HG02884 (cell line): ENCODE data around the gene KMT2C.
"Not testable (repeated sequence)": the region's sequence is repeated elsewhere in the genome, so short reads cannot be mapped to it uniquely, and the experiment has no call there.

ENCODE experiments used
- ATAC-seq: cut with Tn5 transposase; IDR thresholded peaks from one replicate; pipeline ENCODE4 v1.9.1; 2021; ENCODE audit warnings: mild to moderate bottlenecking, moderate library complexity; ENCODE audit not compliant: unreplicated experiment

KMT2C gene

DNA sequence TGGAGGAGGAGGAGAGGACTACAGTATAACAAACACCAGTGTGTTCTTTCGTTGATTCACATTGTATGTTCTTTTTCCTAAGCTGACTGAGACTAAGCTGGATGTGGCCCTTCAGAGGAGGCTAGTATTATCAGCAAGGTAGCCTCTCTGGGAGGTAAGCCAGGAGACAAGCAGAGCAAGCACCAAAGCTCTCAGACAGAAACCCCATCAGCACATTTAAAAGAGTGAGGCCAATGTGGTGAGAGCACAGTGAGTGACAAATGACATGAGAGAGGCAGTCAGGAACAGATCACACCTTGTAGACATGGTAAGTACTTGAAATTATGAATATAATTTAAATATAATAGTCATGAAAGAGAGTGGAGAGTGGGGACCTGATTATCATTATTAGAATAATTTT lies 107.6 kb downstream of the KMT2C start:
- ATAC-seq, result no peak

DNA sequence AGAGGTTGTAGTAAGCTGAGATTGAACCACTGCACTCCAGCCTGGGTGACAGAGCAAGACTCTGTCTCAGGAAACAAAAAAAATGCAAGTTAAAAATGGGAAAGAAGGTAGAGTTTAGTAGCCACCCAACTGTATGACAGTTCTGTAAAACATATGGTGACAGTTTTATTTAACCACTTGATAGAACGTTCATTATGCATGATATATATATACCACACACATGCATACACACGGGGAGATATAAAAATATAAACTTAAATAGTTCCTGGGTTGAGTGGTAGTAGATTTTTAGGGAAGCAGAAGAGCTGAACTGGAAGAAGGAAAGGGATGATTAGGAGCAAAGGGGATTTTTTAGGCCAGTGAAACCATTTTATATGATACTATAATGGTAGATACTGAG lies 120.0 kb downstream of the KMT2C start:
- no peak for ATAC-seq

DNA sequence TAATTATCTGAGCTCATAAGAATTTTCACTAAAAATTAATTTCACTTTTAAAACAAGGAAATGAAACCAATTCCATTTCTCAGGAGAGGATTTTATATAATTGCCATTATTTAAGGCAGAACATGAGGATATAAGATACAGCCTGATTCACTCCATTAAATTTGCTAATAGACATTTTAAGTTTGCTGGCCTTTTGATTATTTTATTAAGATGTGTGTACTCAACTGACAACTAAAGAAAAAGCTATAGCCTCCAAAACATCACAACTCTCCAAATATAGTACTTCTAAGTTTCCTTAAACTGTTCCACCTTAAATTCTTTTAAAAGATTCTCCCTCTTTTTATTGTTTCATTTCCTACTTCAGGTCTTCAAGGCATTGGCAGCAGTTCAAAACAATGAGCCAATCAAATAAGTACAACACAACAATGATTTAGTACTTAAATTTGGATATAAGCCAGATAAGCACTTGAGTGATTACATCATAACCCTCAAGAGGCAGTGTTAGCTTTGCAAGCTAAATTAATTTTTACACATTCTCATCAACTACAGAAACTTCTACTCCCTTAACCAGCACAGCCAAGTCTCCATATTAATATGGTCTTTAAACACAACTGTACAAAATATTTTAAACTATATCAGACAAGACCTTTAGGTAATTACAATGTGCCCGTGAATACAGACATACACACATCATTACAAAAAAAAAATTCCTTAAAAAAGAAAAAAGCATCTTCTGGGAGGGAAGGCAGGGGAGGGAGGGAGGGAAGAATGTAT lies 121.8 kb downstream of the KMT2C start:
- ATAC-seq, result no peak

DNA sequence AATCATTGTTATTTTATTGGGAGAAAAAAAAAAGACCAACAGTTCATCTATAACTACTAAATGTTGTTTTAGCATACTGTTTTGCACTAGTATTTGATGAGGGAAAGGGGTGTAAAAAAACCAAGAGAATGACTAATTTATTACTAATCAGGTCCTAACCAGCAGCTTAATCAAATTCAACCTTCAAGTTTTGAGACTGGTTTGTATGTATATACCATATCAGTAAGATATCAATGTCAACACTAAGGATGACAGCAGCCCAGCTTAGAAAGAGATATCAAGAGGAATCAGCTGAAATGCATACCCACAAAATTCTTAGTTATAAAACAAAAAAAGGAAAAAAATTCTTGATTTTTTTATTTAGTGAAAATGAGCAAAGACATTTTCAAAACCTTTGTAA lies 122.6 kb downstream of the KMT2C start:
- ATAC-seq, result no peak

DNA sequence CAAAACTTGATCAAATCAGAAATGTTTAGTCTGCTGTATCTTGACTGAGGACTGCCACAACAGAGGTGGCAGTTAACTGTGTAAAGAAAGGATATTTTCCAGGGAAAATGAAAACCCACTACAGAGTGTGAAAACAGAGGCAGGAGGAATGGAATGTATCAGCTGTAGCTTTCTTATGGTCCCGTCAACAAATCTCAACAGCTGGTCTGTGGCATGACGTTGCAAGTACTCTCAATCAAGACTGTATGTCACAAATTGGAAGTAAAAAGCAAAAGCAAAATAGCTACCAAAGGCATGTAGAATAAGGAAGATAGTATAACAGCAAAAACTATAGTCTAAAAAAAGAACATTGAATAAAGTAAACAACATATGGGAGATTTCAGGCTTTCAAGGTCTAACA lies 123.5 kb downstream of the KMT2C start:
- no peak for ATAC-seq

DNA sequence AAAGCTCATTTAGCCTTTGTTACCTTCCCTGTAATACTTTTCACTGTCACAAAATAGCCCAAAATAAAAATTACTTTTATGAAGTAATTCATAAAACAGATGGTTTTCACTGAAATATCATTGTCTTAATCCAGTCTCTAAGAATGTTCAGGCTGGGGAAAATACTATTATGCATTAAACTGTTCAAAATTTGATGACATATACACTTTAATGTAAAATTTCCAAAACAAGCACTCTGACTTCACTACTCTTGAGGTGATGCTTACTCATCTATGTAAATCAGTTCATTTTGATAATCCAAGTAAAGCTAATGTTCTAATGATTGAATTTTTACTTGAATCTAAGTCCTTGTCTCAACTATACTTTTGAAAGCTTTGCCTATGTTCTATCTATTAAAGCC lies 127.9 kb downstream of the KMT2C start:
- no peak for ATAC-seq

DNA sequence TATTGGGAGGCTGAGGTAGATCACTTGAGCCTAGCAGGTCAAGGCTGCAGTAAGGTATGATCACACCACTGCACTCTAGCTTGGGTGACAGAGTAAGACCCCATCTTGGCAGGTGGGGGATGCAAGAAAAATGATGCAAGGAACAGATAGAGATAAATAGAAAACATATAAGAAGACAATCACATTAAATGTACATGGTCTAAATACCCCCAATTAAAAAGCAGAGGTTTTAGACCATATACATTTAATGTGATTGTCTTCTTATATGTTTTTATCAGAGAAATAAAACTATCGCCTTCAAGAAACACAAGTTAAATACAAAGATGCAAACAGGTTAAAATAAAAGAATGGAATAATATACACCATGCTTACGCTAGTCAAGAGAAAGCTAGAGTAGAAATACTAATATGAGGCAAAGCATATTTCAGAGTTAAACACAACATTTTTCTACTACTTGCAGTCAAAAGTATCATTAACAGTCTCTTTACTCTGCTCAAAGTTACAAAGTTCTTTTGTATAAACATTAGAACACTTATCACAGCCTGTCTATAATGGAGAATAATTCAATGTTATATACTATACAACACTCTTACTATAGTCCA lies 136.2 kb downstream of the KMT2C start:
- ATAC-seq, result not testable (repeated sequence)

DNA sequence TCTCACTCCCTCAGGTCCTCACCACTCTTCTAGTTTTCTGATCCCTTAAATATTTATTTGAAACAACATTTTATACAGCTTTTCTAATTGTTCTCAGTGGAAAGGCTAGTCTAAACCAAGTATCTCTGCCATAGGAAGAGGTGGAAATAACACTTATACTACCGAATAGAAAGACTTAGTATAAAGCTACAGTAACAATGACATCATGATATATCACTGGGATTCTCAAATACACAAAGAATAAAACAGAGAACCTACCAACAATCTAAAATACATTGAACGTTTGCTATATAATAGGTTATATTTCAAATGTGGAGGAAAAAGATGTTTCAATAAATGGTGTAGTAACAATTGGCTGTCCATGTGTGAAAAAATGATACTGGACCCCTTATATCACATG lies 142.9 kb downstream of the KMT2C start:
- no peak for ATAC-seq

DNA sequence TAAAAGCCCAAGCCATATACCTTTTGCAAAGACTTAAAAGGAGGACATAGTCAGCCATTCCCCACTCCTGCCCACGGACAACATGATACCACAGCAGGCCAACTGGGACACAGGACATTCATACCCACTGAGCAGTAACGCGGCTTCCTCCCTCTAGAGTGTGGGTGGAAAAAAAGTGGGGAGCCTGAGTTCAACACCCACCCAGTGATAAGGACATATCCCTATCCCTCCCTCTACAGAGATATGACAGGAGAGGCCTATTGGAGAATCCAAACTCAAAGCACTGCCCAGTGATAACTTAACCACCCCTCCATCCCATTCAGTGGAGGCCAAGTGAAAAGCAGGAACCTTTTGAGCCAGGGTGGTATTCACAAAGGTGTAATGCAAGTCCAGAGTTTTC lies 148.8 kb downstream of the KMT2C start:
- ATAC-seq, result not testable (repeated sequence)

DNA sequence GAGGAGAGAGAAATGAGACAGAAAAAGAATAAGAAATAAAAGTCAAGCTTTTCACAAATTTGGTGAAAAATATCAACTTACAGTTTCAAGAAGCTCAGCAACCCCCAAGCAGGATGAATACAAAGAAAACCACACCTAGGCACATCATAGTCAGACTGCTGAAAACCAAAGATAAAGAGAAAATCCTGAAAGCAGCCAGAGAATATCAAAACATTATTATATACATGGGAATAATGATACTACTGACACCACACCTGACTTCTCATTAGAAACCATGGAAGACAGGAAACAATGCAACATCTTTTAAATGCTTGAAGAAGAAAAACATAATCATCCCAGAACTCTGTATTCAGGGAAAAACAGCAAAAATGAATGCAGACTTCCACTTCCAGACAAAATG lies 149.6 kb downstream of the KMT2C start:
- not testable (repeated sequence) for ATAC-seq

DNA sequence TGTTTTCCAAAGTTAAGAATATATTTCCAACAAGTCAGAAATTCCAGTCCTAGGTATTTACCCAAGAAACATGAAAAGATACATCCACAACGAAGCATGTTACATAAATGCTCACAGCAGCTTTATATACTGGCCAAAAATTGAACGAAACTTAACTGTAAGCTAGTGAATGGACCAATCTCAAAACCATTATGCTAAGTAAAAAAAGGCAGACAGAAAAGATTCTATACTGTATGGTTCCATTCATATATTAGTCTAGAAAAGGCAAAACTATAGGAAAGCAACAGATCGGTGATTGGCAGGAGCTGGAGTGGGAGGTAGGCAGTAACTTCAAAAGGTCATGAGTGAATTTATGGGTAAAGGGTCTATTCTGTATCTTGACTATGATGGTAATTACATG lies 150.8 kb downstream of the KMT2C start:
- not testable (repeated sequence) for ATAC-seq

DNA sequence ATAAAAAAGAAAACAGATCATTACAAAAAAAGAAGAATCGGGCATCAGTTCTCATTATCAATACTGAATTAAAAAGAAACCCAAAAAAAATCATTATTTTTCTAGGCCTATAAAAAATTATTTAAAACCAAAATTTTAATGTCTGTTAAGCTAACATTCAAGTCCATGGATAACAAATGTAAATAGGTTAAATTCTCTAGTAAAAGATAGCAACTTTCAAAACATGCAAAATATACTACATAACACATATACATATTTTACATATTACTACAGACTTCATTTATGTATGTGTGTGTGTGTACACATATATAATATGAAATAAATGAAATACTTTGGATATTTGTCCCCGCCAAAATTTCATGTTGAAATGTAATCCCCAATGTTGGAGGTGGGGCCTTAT lies 158.1 kb downstream of the KMT2C start:
- ATAC-seq, result not testable (repeated sequence)

DNA sequence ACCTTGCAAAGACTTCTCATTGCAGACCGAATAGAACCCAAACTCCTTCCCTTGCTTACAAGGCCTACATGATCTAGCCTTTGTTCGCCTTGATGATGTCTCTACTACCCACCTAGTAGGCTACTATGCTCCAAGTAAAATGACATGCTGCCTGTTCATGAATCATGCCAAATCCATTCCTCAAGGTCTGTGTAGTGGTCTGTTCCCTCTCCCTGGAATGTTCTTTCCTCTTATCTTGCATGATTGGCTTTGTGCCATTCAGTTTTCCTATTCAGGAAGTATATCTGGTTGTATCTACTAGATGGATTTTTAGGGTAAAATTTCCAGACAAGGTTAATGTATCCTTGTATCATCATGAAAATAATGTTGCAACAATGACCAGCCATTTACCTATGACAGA lies 165.4 kb downstream of the KMT2C start:
- ATAC-seq, result not testable (repeated sequence)

DNA sequence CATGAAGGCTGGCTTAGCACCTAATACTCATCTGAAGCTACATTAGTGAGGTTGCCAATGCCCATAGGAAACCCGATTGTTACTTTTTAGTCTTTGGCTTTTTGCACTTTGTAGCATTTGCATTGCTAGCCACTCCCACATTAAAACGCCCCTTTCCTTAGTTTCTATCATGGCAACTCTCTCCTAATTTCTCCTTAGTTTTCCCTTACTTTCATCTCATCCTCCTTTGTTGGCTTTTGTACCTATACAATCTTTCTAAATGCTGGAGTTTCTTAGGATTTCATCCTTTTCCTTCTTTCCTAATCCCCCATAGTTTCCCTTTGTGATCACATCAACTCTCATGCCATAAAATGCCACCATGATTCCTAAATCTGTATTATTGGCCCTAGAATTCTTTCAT lies 168.9 kb downstream of the KMT2C start:
- ATAC-seq, result not testable (repeated sequence)

DNA sequence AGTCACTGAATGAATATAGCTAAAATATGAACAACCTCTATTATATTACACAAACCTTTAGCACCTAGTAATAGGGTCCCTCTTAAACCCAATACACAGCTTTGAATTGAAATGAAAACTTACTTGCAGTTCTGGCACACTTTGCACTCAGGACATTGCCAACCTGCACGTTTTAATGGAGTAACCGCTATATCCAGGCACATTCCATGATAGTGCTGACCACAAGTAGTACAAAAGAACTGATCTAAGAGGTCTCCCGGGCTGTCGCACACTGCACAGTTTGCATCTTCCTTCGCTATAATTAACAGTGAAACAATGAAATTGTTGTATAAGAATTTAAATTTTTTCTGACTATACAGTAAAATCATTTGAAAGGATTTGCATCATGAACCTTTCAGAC lies 170.9 kb downstream of the KMT2C start:
- not testable (repeated sequence) for ATAC-seq

DNA sequence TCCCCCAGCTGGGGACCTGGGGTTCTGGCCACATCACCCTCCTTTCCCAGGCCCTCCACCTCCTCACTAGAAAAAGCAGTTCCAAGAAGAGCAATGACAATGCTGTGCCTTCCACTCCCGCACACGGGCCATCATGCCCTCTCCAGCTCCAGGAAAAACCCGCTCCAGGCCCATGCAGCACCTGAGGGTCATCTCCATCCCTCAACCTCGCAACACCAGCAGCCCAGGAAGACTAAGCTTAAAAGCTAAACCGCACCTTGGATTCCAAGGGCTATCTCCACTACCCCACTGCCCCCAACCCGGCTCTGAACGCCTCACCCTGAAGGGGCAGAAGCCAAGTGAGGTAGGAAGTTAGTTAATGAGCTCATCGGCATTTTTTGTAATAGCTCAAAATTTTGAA lies 173.7 kb downstream of the KMT2C start:
- ATAC-seq, result not testable (repeated sequence)

DNA sequence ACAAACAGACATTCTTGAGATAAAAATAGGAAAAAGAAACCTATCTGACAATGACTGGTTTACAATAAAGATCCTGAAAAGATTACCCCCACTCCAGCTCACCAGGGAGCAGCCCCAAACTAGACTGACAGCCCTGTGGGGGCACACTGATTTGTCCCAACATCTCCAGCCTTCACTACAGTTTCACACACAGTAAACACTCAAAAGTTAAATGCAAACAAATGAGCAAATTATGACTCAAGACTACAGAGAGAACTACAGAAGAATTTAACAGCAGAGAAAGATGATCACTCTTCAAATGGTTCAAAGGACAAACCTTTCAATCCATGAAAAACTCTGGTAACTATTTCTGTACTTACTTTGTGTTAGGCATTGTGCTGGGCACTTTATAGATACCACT lies 176.2 kb downstream of the KMT2C start:
- not testable (repeated sequence) for ATAC-seq

DNA sequence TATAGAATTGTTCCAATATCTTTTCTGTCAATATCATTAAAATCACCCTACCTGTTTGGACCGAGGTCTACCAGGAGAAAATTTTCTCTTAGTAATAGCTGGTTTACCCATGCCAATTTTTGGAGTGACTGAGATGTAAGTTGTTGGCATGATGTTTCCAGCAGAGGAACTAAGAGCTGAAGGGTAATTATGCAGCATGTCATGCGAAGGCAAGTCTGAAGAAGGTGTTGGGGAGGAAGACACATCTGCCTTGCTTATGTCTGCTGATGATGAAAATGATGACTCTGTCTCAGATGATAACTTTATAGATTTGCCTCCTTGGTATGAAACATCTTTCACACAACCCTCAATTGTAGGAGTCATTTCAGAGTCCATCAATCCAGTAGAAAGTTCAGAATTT lies 188.0 kb downstream of the KMT2C start:
- ATAC-seq, result not testable (repeated sequence)

DNA sequence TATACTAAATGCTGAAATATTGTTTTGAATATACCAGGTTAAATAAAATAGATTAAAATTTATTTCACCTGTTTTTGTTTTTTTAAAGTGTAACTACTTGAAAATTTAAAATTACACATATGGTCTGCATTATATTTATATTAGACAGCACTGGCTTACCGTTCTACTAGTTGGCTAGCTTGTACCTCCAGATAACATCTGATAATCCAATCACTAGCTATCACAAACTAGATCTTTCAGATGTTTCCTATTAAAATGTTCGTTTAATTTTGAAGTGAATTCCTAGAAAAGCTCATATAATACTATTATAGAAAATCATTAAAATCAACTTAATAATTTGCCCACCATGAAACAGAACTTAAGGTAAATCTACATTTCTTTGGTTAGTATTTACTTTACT lies 190.4 kb downstream of the KMT2C start:
- ATAC-seq, result not testable (repeated sequence)

DNA sequence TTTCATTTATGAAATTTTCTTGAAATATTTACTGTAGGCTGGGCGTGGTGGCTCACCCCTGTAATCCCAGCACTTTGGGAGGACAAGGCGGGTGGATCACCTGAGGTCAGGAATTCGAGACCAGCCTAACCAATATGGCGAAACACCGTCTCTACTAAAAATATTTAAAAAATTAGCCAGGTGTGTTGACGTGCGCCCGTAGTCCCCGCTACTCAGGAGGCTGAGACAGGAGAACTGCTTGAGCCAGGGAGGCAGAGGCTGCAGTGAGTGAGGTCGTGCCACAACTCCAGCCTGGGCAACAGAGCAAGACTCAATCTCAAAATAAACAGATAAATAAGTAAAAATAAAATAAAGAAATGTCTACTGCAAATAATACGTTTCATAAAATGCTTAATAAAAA lies 192.3 kb downstream of the KMT2C start:
- ATAC-seq, result not testable (repeated sequence)

DNA sequence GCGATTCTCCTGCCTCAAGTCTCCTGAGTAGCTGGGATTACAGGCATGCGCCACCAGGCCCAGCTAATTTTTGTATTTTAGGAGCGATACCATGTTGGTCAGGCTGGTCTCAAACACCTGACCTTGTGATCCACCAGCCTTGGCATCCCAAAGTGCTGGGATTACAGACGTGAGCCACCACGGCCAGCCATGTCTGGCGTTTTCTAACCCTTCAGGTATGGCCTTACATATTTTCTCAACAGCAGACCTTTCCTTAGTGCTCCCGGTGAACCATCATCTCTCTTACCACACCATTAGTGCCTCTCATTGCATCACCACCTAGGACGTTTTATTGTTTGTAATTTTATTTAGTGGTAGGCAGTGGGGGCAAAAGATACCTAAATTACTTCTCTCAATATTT lies 194.5 kb downstream of the KMT2C start:
- ATAC-seq, result not testable (repeated sequence)

DNA sequence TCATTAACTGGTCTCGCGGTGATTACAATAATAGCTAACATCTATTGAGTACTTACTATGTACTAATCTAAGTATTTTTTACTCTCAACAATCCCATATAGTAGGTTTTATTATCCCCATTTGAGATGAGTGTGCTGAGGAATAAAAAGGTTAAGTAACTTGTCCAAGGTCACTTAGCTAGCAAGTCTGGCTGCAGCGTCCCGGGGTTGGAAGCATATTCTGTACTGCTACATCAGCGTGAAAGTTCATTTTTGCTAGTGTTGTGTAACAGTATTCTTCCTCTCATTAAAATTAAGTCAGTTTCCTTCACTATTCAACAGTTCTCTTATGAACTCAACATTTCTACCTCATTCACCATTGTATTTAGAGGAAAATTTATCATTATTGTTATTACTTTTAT lies 199.5 kb downstream of the KMT2C start:
- ATAC-seq, result not testable (repeated sequence)

DNA sequence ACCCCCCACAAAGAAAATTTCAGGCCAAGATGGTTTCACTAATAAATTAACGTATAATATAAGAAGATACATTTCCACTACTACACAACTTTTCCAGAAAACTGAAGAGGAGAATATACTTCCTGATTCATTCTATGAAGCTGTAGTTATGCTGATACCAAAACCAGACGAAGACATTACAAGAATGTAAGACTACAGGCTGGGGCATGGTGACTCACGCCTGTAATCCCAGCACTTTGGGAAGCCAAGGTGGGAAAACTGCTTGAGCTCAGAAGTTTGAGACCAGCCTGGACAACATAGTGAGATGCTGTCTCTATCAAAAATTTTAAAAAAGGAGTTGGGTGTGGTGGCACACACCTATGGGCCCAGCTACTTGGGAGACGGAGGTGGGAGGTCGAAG lies 201.4 kb downstream of the KMT2C start:
- ATAC-seq, result not testable (repeated sequence)
